Stimulated activated CD4-positive, alpha-beta T cell treated with anti-CD3 and anti-CD28 coated beads, Interleukin-2, amount 100 ng/mL, for 24 hours (primary cell): ENCODE results near the gene FBLN1.
"Not testable (repeated sequence)": the region's sequence is repeated elsewhere in the genome, so short reads cannot be mapped to it uniquely, and the experiment has no call there.

ENCODE experiments used
- DNase-seq, 2 donors: peaks; one replicate each; pipeline ENCODE4 v3.0.0-alpha.2; 2020

The FBLN1 gene, protein sequence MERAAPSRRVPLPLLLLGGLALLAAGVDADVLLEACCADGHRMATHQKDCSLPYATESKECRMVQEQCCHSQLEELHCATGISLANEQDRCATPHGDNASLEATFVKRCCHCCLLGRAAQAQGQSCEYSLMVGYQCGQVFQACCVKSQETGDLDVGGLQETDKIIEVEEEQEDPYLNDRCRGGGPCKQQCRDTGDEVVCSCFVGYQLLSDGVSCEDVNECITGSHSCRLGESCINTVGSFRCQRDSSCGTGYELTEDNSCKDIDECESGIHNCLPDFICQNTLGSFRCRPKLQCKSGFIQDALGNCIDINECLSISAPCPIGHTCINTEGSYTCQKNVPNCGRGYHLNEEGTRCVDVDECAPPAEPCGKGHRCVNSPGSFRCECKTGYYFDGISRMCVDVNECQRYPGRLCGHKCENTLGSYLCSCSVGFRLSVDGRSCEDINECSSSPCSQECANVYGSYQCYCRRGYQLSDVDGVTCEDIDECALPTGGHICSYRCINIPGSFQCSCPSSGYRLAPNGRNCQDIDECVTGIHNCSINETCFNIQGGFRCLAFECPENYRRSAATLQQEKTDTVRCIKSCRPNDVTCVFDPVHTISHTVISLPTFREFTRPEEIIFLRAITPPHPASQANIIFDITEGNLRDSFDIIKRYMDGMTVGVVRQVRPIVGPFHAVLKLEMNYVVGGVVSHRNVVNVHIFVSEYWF

GRCh38 chr22:45502215-45503049 is at the start of gene FBLN1:
FBLN1 (plus strand) TSS chr22:45502883; CDS start chr22:45502986, 103 bp downstream.
- DNase-seq: peak in 1 of 2 donors; percentile 10

GRCh38 chr22:45453764-45454163 is 48.9 kb upstream of the FBLN1 start:
- DNase-seq: no peak

- no peak for DNase-seq
These were observed 48.4 kb upstream of the FBLN1 start for GRCh38 chr22:45454275-45454674.

GRCh38 chr22:45455212-45455611 is 47.5 kb upstream of the FBLN1 start:
- DNase-seq: no peak

GRCh38 chr22:45455621-45456020 is 47.1 kb upstream of the FBLN1 start:
- no peak for DNase-seq

DNA sequence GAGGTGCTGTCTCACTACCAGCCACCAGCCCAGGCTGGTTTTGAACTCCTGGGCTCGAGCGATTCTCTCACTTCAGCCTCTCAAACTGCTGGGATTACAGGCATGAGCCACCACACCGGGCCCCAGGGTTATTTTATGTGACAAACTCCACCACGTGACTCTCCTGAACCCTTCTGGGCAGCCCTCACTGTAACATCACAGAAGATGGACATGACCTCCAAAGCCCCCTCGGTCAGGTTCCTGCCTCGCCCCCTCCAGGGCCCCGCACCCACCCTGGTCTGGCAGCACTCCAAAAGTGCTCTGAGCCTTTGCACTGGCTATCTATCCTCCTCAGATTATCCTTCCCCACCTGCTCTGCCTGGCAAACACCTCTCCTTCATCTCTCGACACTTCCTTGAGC is 45.9 kb upstream of the FBLN1 start:
- DNase-seq: no peak

GRCh38 chr22:45458532-45458931 is 44.2 kb upstream of the FBLN1 start:
- DNase-seq: no peak

- DNase-seq: no peak
These were observed 43.4 kb upstream of the FBLN1 start for GRCh38 chr22:45459235-45459634.

- no peak for DNase-seq
These were observed 42.2 kb upstream of the FBLN1 start for GRCh38 chr22:45460288-45461109.

- DNase-seq: no peak
These were observed 40.5 kb upstream of the FBLN1 start for GRCh38 chr22:45462034-45462655.

GRCh38 chr22:45463691-45464090 is 39.0 kb upstream of the FBLN1 start:
- not testable (repeated sequence) for DNase-seq

GRCh38 chr22:45465633-45466032 is 37.0 kb upstream of the FBLN1 start:
- DNase-seq: no peak

GRCh38 chr22:45468872-45469271 is 33.8 kb upstream of the FBLN1 start:
- DNase-seq: no peak

DNA sequence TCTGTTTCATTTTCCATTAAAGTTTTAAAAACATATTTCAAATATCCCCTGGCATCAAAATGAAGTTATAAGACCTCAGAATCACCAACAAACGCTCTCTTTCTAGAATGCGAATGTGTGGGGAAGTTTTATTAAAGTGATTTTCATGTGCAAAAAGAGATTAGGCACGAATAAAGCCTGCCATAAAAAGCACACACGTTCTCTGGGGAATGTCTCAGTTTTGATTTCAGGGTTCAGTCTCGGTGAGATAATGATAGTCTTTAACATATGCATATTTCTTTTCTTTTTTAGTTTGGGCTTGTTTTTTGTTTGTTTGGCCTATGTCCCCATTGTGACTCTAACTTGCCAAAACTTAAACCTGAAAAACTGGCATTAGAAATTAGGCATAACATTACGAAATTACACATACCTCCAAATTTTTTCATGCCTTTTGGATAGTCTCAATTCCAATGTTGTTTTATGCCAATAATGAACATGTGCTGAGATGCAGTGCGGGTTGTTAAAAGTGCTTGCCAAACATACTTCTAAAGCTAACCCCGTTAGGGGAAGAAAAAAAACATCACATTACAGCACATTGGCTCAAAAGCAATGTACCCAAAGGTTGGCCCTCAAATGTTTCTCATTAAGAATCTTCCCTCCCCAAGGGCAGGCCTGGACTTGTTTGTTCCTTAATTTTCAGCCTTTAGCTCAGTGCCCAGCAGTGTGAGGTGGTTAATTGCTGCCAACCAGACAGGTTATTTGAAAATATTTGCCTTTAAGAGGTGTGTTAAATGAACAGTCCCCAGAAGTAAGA is 33.2 kb upstream of the FBLN1 start:
- no peak for DNase-seq

DNA sequence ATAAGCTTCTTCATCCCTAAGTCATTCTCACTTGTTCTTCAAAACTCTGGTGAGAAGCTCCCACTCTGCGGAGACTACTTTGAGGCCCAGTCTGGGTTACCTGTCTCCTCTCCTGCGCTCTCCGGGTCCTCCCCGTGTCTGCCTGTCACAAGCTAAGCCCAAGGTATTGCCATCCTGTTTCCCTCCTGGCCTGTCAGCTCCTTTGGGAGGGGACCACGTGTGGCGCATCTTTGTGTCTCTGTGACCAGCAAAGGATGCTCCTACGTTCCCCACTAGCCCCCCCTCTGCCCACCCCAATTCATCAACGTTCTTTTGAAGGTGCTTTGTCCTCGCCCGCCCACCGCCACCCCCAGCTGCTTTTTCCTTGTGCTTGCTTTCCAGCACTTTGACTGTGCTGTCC is 31.8 kb upstream of the FBLN1 start:
- no peak for DNase-seq

DNA sequence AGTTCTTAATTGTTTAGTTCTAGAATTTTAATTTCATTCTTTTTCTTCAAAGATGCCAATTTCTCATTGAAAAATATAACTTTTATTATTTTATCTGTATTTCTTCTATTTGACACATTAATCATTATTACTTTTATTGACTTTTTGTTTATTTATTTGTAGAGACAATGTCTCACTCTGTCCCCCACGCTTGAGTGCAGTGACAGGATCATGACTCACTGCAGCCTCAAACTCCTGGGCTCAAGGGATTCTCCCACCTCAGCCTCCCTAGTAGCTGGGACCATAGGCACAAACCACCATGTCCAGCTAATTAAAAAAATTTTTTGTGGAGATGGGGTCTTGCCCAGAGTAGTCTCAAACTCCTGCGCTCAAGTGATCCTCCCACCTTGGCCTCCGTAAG is 30.3 kb upstream of the FBLN1 start:
- DNase-seq: no peak

- no peak for DNase-seq
These were observed 29.0 kb upstream of the FBLN1 start for GRCh38 chr22:45473626-45474237.

GRCh38 chr22:45475063-45475747 is 27.5 kb upstream of the FBLN1 start:
- DNase-seq: no peak

DNA sequence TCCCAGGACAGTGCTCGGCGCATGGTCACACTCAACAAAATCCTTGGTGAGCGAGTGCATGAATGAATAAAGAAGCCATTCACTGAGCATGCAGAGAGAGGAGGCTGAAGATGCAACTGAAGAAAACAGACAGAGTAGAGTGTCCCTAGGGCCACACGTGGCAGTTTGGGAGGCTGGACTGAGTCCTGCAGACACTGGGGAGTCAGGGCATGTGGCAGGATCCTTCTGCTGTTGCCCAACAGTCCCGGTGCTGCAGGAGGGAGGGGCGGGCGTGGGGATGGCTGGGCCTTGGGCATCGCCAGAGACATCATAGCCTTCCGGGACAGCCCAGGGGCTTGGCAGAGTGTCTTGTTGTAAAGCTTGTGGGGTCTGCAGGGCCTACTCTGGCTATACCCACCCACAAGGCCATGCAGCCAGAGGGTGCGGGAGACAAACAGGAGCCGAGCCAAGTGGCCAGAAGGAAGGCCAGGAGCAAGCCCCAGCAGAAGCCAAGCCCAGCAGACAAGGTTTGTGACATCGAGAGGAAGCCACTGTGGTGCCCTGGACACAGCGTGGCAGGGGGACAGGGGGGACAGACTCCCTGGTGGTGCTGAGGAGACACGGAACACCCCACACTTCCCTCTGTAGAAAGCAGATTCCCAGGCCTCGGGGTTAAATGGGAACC is 26.7 kb upstream of the FBLN1 start:
- DNase-seq: no peak

DNA sequence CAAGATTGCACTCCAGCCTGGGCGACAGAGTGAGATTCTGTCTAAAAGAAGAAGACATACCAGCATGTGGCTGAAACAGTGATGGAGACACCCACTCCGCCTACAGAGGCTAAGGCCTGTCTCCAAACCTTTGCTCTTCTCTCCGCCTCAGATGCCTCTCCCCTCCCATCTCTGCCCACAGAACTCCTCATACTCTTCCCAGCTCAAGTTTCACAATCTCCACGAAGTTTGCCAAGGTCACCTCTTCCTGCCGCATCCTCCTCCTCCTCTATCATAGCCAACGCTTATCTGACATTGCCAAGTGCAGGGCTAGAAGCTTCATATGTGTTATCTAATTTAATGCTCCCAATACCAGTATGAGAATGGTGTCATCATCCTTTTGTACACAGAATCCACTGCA is 25.9 kb upstream of the FBLN1 start:
- DNase-seq: no peak
